ENCODE data around the gene PBX2. TPM values are rescaled to one million over a fixed set of nuclear protein-coding genes. Genes with fewer than 3 reads are reported as not detected.
A peak's percentile ranks its signal among the peaks of the same experiment; 100 is the strongest.
"Not testable (repeated sequence)": the region's sequence is repeated elsewhere in the genome, so short reads cannot be mapped to it uniquely, and the experiment has no call there.

PBX2 gene
- total RNA-seq, 1 experiment from 2014 or later: 109 TPM

GRCh38 chr6:32189069-32189741, 797 bp downstream of the PBX2 start:
- peak; percentile 23 for DNase-seq (ENCODE audit: low spot score)
- in situ Hi-C loops (cut with HindIII; ENCODE audit: low sequenced_read_pairs): no loop called here

GRCh38 chr6:32188381-32189068, 1.5 kb downstream of the PBX2 start:
- in situ Hi-C loops (cut with HindIII; ENCODE audit: low sequenced_read_pairs): no loop called here
- DNase-seq (ENCODE audit: low spot score): no peak

GRCh38 chr6:32187725-32188380, 2.1 kb downstream of the PBX2 start:
- DNase-seq (ENCODE audit: low spot score); in situ Hi-C loops (cut with HindIII; ENCODE audit: low sequenced_read_pairs): not testable (repeated sequence)

- no peak for DNase-seq (ENCODE audit: low spot score)
These were observed 2.8 kb downstream of the PBX2 start for GRCh38 chr6:32187009-32187709.

DNA sequence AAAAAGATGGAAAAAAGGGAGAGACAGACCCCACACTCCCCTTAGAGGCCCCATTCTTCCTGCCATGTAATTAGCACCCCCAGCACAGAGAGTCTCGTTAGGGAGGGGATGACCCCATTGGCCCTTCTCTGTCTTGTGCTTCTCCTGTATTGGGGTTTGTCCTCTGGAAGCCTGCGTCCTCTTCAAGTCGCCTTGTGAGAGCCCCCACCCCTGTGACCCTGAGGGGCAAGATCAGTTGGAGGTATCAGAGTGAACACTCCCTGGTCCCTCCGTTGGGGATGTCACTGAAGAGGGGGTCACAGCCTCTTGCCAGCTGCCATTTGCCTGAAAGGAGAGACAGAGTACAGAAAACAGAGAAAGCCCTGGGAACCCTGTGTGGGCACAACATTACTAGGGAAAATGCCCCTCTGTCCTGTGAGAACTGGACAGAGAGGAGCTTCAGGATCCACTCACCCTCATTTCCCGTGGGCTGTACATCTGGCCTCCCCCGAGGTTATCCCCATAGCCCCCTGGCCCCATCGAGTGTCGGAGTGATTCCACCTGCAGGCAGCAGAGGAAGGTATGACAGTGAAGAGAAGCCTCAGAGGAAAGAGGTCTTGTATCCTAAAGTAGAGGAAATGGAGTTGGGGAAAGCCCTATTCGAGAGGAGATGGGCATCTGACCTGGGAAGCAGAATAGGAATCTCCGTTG, 3.7 kb downstream of the PBX2 start:
- DNase-seq (ENCODE audit: low spot score); in situ Hi-C loops (cut with HindIII; ENCODE audit: low sequenced_read_pairs): not testable (repeated sequence)

More at GRCh38 chr6:32187009-32187709, 2.8 kb downstream of the PBX2 start:
- in situ Hi-C loops (cut with HindIII; ENCODE audit: low sequenced_read_pairs): no loop called here

GRCh38 chr6:32185681-32186131, 4.3 kb downstream of the PBX2 start:
- peak; percentile 76 for DNase-seq (ENCODE audit: low spot score)

DNA sequence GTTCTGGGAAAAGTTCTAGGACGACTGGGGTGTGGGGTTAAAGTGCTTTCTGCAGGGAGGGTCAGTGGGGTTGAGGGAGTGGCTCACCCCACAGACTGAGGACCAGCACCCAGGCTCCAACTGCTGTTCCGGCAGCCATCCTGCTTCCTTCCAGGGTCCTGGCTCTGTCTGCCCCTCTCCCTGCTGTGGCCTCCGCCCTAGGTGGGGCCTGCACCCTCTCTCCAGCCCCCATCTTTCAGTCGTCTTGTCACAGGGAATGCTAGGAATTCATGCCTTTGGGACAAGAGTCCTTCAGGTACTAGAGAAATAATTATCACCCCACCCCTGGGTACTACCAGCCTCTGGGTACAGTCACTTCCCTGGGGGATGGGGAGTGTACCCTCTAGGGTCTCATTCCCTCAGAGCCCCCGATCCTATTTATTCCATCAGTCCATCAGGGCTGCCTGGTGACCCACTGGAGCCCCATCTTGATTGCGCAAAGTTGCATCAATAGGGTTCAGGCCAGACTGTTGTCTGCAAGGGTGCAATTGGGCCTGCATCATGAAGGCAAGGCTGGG, 5.8 kb downstream of the PBX2 start, which contains the start of gene AGER:
TSS of gene AGER (minus strand) at position 170 of the 557 bp plus-strand sequence. CDS start at position 139, 31 bp downstream.
- in situ Hi-C loops (cut with HindIII; ENCODE audit: low sequenced_read_pairs): loop anchor here (5.0 kb wide), 1 partner anchor 57 kb away; the partner anchor contains the start of gene ATF6B
- DNase-seq (ENCODE audit: low spot score): no peak

More at GRCh38 chr6:32185681-32186131, 4.3 kb downstream of the PBX2 start:
- in situ Hi-C loops (cut with HindIII; ENCODE audit: low sequenced_read_pairs): not testable (repeated sequence)

- no peak for DNase-seq (ENCODE audit: low spot score)
These were observed 6.4 kb downstream of the PBX2 start for GRCh38 chr6:32183483-32184083.

GRCh38 chr6:32183030-32183429, 7.0 kb downstream of the PBX2 start:
- in situ Hi-C loops (cut with HindIII; ENCODE audit: low sequenced_read_pairs): loop anchor here (5.0 kb wide), 1 partner anchor 56 kb away; the partner anchor contains the start of gene ATF6B
- DNase-seq (ENCODE audit: low spot score): no peak

More at GRCh38 chr6:32183483-32184083, 6.4 kb downstream of the PBX2 start:
- in situ Hi-C loops (cut with HindIII; ENCODE audit: low sequenced_read_pairs): loop anchor here (5.0 kb wide), 1 partner anchor 56 kb away; the partner anchor contains the start of gene ATF6B

- DNase-seq (ENCODE audit: low spot score): no peak
- in situ Hi-C loops (cut with HindIII; ENCODE audit: low sequenced_read_pairs): loop anchor here (5.0 kb wide), 1 partner anchor 55 kb away; the partner anchor contains the start of gene ATF6B
These were observed 7.4 kb downstream of the PBX2 start for GRCh38 chr6:32182555-32182981.

DNA sequence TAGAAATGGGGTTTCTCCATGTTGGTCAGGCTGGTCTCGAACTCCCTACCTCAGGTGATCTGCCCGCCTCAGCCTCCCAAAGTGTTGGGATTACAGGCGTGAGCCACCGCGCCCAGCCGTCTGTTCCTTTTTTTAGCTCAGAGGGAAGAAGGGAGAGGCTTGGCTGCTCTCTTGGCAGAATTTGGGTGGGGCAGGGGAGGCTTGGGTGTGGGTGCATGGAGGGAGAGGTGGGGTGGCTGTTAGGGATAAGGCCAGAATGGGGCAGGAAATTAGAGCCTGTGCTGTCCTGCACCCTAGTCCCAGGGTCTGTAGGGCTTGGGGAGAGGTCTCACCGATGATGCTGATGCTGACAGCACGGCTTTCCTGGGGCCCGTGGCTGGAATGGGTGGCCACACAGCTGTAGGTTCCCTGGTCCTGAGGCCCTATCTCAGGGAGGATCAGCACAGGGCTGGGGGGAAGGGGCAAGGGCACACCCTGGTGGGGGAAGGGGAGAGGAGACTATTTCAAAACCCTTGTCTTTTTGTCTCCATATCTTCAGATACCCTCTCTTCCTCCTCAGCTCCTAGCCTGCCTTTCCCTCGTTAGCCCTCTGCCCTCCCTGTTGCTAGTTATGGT, 8.0 kb downstream of the PBX2 start:
- DNase-seq (ENCODE audit: low spot score): no peak
- in situ Hi-C loops (cut with HindIII; ENCODE audit: low sequenced_read_pairs): loop anchor here (5.0 kb wide), 1 partner anchor 55 kb away; the partner anchor contains the start of gene ATF6B

- in situ Hi-C loops (cut with HindIII; ENCODE audit: low sequenced_read_pairs): loop anchor here (5.0 kb wide), 1 partner anchor 54 kb away; the partner anchor contains the start of gene ATF6B
- no peak for DNase-seq (ENCODE audit: low spot score)
These were observed 8.8 kb downstream of the PBX2 start for GRCh38 chr6:32181148-32181702.

- peak; percentile 25 for DNase-seq (ENCODE audit: low spot score)
- in situ Hi-C loops (cut with HindIII; ENCODE audit: low sequenced_read_pairs): loop anchor here (5.0 kb wide), 1 partner anchor 53 kb away; the partner anchor contains the start of gene ATF6B
These were observed 10.1 kb downstream of the PBX2 start for GRCh38 chr6:32179766-32180405.

DNA sequence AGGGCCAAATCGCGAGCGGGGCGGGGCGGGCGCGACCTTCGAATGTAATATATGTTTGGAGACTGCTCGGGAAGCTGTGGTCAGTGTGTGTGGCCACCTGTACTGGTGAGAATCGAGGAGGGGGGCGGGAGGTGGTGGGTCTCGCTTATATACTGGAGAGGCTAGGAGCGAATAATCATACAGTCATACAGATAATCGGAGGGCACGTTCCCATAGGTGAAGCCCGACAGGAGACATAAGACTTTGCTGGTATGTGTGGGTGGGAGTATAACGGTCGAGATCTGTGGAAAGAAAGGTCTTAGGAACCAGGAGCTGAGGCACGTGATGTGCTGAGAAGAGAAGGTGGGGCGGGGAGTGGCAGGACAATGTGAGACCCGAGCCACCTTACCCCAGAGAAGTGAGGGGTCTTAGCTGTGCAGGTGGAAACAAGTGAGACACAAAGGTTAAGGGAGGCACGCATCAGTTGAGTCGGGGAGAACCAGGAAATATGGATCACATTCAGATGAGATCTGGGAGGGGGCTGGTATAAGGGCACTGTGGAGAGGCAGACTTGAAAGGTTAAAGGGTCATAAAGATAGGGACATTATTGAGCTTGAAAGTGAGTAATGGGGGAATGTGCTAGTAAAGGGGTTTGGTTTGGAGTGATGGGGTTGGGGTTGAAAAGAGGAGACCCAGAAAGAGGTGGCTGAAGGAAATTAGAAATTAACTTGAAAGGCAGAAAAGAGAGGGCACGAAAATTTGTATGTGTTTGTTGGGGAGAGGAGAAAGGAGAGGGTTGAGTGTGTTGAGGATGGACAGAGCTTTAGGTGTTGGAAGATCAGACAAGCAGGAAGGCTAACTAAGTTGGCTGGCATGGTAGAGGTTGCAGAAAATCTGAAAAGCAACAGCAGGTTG, 11.2 kb downstream of the PBX2 start:
- in situ Hi-C loops (cut with HindIII; ENCODE audit: low sequenced_read_pairs): no loop called here
- peak; percentile 53 for DNase-seq (ENCODE audit: low spot score)

- DNase-seq (ENCODE audit: low spot score): peak; percentile 100
- in situ Hi-C loops (cut with HindIII; ENCODE audit: low sequenced_read_pairs): no loop called here
These were observed 12.0 kb downstream of the PBX2 start, which contains the start of gene RNF5 for GRCh38 chr6:32177788-32178546. Gene RNF5 (plus strand): TSS chr6:32178405. CDS start chr6:32178512, 107 bp downstream.

All from G401 (cell line).